ENCODE measurements around the gene PAPPA.

GRCh38 chr9:116377179-116377798 lies 223.7 kb downstream of the PAPPA start:
- TF ChIP-seq POLR2AphosphoS5 (IDR thresholded peaks at IDR 0.05) (no peak), EZH2 (IDR thresholded peaks at IDR 0.05; ENCODE audit: borderline replicate concordance, insufficient read depth, low read length, poor library complexity, severe bottlenecking) (no peak), SMC3 (conservative IDR thresholded peaks at IDR 0.05; ENCODE audit: poor library complexity) (no peak), MXI1 (conservative IDR thresholded peaks at IDR 0.05; ENCODE audit: poor library complexity, severe bottlenecking) (no peak)
- TF ChIP-seq, protein P1, sequence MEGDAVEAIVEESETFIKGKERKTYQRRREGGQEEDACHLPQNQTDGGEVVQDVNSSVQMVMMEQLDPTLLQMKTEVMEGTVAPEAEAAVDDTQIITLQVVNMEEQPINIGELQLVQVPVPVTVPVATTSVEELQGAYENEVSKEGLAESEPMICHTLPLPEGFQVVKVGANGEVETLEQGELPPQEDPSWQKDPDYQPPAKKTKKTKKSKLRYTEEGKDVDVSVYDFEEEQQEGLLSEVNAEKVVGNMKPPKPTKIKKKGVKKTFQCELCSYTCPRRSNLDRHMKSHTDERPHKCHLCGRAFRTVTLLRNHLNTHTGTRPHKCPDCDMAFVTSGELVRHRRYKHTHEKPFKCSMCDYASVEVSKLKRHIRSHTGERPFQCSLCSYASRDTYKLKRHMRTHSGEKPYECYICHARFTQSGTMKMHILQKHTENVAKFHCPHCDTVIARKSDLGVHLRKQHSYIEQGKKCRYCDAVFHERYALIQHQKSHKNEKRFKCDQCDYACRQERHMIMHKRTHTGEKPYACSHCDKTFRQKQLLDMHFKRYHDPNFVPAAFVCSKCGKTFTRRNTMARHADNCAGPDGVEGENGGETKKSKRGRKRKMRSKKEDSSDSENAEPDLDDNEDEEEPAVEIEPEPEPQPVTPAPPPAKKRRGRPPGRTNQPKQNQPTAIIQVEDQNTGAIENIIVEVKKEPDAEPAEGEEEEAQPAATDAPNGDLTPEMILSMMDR (IDR thresholded peaks at IDR 0.05; ENCODE audit: poor library complexity, severe bottlenecking): no peak
